ENCODE measurements around the gene SFTA2.

SFTA2 gene

DNA sequence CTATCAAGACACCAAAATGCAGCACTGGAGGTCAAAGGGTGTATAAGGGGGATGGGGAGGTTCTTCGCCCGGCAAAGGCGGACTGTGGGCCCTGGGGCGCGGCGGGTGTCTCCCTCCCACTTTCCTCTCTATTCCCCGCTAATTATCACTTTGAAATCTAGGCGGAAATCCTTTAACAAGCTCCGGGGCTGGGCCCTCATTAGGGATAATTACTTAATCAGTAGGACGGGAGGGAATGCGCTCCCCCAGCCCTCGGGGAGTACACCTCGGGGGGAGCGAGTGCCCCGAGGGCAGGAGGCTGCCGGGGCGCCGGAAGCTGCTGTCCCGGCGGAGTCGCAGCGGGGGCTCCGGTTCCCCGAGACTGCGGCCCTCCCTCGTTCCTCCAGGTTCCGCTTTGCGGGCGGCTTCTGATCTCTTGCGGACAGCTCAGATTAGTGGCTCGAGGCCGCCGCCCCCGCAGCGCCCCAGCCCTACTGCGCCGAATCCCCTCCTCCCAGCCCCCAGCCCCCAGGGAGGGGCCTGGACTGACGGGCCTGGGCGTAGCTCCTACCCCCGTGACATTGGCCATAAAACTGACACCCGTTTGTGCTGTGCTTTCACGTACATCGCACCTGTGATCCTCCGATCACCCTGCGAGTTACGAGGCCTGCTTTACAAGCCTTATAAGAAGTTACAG lies 23.5 kb upstream of the SFTA2 start:
- TF ChIP-seq ZNF274 (IDR thresholded peaks at IDR 0.05; ENCODE audit: low read depth, low read length): no peak
- H3K4me3 ChIP-seq (ENCODE audit: low read length): peak overlapping the region; percentile 50; the same call in 1 of the 2 replicates

DNA sequence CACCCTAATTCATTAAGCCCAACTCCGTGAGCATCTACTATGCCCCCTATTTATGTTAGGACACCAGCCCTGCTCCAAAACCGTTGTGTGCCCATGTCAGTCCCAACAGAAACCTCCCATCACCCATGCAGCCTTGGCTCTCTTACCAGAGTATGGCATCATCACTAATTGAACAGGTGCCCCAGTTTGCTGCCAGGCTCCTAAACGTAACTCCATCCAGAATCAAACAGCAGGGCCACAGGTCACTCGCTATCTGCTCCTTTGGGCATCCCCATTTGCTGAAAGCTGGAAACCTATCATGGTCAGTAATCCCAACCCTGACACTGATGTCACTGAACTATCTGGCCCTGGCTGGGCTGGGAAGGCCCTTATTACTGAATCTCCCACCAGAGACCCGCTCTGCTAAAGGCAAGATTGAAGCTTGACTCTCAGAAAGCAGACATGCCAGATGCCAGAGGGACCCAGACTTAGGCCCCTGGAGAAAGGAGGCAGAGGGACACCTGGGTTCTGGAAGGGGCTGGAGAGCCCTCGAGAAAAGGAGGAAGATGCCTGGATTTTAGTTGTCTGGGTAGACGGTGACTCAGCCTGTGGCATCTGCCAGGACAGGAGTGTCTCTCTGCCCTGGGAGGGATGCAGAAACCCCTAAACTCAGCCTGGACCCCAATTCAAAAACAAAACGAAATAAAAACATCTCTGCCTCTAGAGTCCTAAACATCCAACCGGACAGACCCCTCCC lies 22.8 kb upstream of the SFTA2 start:
- no peak for TF ChIP-seq ZNF274 (IDR thresholded peaks at IDR 0.05; ENCODE audit: low read depth, low read length)
- H3K4me3 ChIP-seq (ENCODE audit: low read length): peak overlapping the region; percentile 50; the same call in 1 of the 2 replicates

DNA sequence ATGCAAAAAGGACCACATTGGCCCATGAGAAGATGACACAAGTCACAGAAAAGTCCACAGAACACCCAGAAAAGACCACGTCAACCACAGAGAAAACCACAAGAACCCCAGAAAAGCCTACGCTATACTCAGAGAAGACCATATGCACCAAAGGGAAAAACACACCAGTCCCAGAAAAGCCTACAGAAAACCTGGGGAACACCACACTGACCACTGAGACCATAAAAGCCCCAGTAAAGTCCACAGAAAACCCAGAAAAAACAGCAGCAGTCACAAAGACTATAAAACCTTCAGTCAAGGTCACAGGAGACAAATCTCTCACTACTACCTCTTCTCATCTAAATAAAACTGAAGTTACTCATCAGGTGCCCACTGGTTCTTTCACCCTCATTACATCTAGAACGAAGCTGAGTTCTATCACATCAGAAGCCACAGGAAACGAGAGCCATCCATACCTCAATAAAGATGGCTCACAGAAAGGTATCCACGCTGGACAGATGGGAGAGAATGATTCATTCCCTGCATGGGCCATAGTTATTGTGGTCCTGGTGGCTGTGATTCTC lies 20.0 kb upstream of the SFTA2 start:
- no peak for TF ChIP-seq ZNF274 (IDR thresholded peaks at IDR 0.05; ENCODE audit: low read depth, low read length)
- H3K4me3 ChIP-seq (ENCODE audit: low read length): no peak overlapping the region

DNA sequence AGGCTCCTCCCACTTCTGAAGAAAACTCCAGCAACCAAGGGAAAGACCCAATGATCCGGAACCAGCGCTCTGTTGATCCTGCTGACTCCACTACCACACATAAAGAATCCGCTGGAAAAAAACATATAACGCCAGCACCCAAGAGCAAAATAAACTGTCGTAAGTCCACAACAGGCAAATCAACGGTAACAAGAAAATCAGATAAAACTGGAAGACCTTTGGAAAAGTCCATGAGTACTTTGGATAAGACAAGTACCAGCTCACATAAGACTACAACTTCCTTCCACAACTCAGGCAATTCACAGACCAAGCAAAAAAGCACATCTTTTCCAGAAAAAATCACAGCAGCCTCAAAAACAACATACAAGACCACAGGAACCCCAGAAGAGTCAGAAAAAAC lies 16.8 kb upstream of the SFTA2 start:
- TF ChIP-seq ZNF274 (IDR thresholded peaks at IDR 0.05; ENCODE audit: low read depth, low read length): no peak

DNA sequence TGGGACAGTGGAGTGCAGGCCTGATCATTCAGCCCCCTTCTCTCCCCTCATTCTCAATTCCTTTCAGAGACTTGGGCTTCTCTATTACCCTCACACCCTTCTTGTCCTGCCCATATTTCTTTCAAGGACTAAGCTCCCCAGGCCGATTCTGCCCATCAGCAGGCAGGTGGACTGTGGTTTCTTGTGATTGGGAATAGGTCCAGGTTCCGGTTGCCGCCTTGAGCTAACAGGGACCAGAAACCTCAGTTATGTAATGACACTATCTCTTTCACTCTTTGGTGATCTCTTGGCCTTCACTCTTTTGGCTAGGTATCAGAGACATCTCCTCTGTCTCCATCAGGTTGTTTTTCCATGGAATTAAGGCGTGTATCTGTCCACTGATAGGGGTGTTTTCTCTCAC lies 15.3 kb upstream of the SFTA2 start:
- TF ChIP-seq ZNF274 (IDR thresholded peaks at IDR 0.05; ENCODE audit: low read depth, low read length): no peak
- no peak overlapping the region for H3K4me3 ChIP-seq (ENCODE audit: low read length)

More for the DNA sequence above, 16.8 kb upstream of the SFTA2 start:
- H3K4me3 ChIP-seq (ENCODE audit: low read length): no peak overlapping the region

DNA sequence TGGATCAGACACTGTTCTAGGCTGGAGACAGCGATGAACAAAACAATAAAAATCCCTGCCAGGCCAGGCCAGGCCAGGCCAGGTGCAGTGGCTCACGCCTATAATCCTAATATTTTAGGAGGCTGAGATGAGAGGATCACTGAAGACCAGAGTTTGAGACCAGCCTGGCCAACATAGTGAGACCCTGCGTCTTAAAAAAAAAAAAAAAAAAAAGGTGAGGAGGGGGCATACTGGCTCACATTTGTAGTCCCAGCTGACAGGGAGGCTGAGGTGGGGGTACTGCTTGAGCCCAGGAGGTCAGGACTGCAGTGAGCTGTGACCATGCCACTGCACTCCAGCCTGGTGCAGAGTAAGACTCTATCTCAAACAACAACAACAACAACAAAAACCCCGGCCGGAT lies 13.3 kb upstream of the SFTA2 start:
- no peak overlapping the region for H3K4me3 ChIP-seq (ENCODE audit: low read length)
- TF ChIP-seq ZNF274 (IDR thresholded peaks at IDR 0.05; ENCODE audit: low read depth, low read length): no peak

DNA sequence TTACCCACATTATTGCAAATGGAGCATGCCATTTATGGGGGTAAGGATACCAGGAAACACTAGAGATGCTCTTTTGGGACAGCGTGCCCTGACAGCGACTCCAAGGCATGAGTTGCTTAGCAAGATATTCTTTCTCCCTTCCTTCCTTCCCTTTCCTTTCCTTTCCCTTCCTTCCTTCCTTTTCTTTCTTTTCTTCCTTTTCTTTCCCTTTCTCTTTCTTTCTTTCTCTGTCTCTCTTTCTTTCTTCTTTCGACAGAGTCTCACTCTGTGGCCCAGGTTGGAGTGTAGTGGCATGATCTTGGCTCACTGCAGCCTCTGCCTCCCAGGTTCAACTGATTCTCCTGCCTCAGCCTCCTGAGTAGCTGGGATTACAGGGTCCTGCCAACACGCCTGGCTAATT lies 12.1 kb upstream of the SFTA2 start:
- no peak overlapping the region for H3K4me3 ChIP-seq (ENCODE audit: low read length)

DNA sequence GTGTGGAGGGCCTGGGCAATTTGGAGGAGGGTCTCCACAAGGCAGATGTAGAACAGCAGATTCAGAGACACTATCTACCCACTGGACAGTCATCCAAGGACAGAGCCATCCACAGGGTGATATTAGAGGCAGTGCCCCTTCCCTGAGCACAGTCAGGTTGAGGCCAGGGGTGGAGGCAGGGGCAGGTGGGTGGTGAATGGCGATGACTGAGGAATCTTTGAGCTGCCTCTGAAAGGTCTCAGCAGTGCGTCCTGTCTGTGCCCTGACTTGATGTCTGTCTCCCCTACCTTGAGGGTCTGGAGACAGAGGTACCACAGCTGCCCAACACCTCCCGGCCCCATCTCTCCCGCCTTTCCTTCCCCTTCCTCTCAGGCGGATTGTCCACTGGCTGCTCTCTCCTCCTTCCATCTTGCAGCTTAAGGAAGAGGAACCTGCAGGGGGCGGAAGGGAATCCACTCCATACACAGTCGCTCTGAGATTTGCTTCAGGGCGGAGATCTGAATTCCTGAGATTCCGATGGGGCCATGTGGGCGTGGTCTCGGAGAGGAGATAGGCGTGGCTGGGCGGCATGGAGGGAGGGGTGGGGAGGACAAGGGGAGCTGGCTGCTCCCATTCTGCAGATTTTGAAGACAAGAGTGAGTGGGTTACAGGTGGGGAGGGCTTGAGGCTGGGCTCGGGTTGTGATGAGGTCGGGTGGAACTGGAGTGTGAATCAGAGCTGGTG lies 10.5 kb upstream of the SFTA2 start:
- TF ChIP-seq ZNF274 (IDR thresholded peaks at IDR 0.05; ENCODE audit: low read depth, low read length): no peak
- H3K4me3 ChIP-seq (ENCODE audit: low read length): no peak overlapping the region

More for the DNA sequence above, 12.1 kb upstream of the SFTA2 start:
- no peak for TF ChIP-seq ZNF274 (IDR thresholded peaks at IDR 0.05; ENCODE audit: low read depth, low read length)

DNA sequence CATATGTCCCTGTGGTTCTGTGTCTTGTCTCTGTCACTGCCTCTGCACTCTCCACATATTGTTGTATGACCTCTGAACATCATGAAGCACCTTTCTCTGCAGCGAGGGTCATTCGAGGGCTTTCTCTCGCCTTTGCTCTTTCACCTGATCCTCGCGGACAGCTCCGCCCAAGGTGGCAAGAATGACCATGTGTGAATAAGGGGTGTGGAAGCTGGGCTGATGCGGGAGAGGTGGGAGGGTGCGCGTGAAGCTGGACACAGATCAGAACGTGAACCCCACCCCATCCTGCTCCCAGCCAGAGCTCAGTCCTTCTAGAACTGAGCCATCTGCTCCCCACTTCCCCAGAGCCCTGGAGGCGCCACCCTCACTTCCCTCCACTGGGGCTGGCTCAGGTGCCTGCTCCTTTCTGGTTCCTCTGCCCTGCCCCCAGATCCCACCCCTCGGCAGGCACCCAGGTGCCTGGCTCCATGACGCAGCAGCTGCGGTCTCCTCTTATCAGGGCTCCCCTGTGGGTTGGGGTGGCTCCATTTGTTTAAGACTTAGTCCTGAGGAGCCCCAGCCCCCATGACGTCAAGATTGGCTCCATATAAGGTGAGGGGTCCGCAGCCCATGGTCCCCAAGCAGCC lies 8.5 kb upstream of the SFTA2 start, which contains the start of gene MUCL3:
TSS of gene MUCL3 (plus strand) at position 613 of the 626 bp plus-strand sequence. CDS start 27 bp downstream, outside the sequence.
- no peak within 1 kb of the TSS for H3K4me3 ChIP-seq (ENCODE audit: low read length)
- TF ChIP-seq ZNF274 (IDR thresholded peaks at IDR 0.05; ENCODE audit: low read depth, low read length): no peak

DNA sequence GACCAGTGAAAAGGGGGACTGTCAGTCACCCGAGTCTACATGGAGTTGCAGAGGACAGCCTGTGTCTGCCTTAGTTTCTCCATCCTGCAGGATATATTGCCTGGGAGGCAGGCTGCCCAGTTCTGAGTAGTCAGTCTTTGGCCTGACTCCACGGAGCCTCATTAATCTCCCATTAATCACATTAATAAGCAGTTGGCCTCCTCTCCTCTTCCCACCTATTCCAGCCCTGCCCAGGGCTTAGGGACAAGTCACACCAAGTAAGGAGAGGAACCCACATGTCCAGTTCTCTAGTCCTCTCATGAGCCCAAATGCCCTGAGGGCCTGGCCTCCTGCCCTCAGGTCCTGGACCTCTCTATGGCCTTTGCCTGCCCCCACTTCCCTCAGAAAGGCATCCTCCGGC lies 7.5 kb upstream of the SFTA2 start:
- no peak overlapping the region for H3K4me3 ChIP-seq (ENCODE audit: low read length)
- TF ChIP-seq ZNF274 (IDR thresholded peaks at IDR 0.05; ENCODE audit: low read depth, low read length): no peak

DNA sequence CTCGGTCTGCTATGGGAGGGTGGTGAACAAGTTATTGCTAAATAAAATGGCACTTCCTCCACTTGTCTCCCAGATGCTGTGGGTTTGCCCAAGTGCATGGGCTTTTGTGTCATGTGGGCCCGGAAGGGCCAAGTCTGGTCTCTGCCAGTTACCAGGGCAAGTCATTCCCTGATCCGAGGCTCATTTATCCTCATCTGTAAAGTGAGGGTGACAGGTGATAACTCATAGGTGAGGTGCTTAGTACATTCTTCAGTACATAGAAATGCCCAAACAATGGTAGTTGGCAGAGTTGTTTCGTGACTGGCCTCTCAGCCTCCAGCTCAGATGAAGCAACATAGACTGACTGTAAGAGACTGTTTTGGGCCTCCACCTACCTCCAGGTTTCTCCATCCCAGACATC lies 6.8 kb upstream of the SFTA2 start:
- no peak overlapping the region for H3K4me3 ChIP-seq (ENCODE audit: low read length)
- TF ChIP-seq ZNF274 (IDR thresholded peaks at IDR 0.05; ENCODE audit: low read depth, low read length): no peak

DNA sequence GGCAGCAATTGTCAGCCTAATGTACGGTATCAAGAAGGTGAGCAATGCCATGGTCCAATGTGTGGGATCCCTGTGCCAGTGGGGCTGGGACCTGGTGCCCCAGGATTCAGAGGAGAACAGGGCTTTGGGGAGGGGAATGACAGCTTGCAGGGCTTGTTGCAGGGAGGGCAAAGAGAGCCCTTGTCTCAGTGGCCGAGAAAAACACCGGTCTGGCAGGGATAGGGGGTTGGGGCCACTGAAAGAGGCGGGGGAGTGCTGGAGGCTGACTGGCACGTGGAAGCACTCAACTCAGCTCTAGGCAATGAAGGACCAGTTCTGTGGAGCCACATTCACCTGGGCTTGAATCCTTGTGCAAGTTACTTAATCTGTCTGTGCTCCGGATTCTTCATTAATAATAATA lies 5.3 kb upstream of the SFTA2 start:
- TF ChIP-seq ZNF274 (IDR thresholded peaks at IDR 0.05; ENCODE audit: low read depth, low read length): no peak
- H3K4me3 ChIP-seq (ENCODE audit: low read length): no peak overlapping the region

DNA sequence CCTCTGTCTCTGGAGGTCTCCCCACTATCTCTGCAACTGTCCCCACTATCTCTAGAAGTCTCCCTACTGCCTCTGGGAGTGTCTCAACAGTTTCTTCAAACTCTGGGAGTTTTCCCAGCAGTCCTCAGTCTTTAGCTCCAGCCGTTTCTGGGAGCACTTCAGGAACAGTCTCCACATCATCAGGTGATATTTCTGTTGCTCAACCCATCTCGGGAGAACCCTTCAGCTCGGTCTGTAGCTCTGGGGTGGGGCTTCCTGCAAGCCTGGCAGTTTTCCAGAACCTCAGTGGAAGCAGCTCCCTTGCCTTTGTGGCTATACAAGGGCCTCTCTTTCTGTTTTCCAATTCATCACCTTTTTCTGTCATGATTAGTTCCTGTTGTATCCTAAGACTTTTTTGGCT lies 3.0 kb upstream of the SFTA2 start:
- TF ChIP-seq ZNF274 (IDR thresholded peaks at IDR 0.05; ENCODE audit: low read depth, low read length): no peak
- no peak overlapping the region for H3K4me3 ChIP-seq (ENCODE audit: low read length)

All from GM08714 (cell line).